Activated CD4-positive, CD25-positive, alpha-beta regulatory T cell treated with anti-CD3 and anti-CD28 coated beads, Interleukin-2, amount 50 U/mL, for 24 hours (primary cell): ENCODE data around the gene HOOK2.

ENCODE experiments used
- ATAC-seq, 2 donors: fragments of 150-1000 bp; cut with Tn5 transposase; one replicate each; pipeline ENCODE4 v1.10.0; 2021; ENCODE audit warnings: mild to moderate bottlenecking in 1 of 2, moderate library complexity in 1 of 2

Gene HOOK2

GRCh38 chr19:12782424-12783290 lies 7.3 kb upstream of the HOOK2 start:
- peak; percentile 53 to 65 for ATAC-seq

GRCh38 chr19:12782174-12782423 lies 6.7 kb upstream of the HOOK2 start:
- ATAC-seq = peak in 1 of 2 donors; percentile 6

GRCh38 chr19:12779162-12779993 lies 4.0 kb upstream of the HOOK2 start:
- no peak for ATAC-seq

DNA sequence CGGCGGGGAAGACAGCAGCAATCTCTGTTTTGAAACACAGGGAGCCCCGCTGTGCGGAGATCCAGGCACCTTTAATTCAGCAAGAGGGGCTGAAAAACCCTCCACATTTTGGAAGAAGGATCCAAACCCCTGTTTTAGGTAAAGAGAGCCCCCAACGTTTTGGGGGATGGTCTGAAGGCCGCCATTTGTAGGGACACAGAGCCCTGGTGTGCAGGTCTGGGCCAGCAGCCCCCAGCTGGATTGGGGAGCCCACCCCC lies 3.5 kb upstream of the HOOK2 start:
- ATAC-seq = no peak

DNA sequence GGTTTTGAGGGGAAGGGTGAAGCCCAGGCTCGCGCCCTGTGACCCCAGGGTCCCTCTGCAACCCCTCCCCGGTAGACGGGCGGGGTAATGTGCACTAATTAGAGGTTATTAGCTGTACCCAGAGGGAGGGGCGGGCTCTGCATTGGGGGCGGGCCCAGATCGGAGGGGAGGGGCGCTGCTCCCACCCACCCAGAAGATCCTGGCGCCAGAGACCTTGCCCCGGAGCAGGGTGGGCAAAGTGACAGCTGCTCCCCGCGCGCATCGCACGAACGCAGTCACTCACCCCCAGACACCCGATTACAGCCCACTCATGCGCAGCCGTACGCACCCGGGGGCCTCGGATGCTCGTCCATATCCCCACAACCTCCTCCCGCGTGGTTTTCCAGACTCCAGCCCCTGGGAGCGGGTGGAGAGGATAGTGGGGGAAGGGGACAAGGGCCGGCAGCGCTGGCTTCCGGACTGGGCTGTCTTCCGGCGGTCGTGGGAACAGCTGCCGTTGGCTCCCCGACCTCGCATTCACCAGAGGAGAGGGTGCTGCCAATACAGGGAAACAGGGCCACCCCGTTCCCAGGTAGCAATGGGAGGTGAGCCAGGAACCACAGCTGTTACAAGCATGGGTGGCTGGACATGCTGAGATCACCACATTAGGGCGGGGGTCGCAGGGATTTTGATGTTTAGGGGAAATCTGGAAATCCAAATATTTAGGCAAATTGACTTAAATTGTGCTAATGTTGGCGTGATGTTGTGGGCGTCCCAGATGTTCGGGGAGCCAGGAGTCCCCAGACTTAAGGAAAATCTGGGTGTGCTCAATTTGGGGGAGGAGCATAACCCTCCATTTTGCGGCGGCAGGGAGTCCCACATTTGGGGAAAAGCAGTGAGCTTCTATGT lies 2.9 kb upstream of the HOOK2 start:
- no peak for ATAC-seq

DNA sequence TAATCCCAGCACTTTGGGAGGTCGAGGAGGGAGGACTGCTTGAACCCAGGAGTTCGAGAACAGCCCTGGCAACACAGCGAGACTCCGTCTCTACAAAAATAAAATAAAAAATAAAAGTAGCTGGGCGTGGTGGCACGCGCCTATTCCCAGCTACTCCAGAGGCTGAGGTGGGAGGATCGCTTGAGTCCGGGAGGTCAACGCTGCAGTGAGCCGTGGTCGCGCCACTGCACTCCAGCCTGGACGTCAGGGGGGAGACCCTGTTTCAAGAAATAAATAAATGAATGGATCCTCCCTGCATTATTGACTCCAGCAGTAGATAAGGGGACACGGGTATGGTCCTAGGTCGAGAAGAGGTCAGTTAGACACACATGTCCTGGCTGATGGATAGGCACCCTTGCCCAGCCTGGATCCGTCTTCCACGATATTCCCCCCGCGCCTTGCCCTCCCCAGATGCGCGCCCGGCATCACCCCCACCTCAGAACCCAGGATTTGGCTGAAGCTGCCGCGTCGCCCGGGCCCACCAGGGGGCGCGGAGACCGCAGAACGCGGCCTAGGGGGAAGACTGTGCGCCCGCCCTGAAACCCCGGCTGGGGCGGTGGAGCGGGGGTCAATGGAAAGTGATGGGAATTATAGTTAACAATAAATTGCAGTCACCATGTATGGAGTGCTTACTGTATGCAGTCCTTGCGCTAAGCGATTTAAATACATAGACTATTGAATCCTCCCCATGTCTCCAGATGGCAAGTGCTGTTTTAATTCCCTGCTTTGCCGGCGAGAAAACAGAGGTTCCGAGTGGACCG lies 2.1 kb upstream of the HOOK2 start:
- ATAC-seq = peak; percentile 34

DNA sequence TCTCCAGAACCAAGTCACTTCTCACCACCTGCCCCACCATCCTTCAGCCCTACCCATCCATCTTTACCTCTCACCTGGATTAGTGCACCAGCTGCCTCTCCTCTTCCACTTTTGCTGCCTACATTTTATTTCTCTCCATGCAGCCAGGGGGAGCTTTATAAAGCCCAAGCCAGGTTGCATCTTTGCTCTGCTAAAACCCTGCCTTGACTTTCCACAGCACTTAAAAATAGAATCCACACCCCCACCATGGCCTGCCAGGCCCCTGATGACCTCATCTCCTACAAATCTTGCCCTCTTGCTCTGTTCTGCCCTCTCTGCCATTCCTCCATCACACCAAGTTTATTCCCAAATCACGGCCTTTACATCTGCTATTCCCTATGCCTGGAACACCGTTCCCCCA lies 1.8 kb downstream of the HOOK2 start:
- no peak for ATAC-seq

DNA sequence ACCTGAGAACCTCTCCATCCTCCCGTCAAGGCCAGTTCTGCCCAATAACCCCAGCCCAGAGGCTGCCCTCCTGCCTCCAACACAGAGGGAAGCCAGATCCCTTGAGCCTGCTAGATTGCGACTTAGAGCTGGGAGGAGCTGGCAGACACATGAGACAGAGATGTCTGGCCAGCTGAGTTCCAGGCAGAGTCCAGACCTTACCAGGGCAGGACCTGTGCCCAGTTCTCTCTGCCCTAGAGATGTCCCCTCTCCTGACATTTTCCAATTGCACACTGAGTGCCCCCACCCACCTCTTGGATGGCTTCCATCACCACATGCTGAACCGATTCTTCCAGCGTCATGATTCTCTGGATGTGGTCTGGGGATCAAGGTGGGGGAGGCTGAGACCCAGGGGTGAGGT lies 3.0 kb downstream of the HOOK2 start:
- ATAC-seq = no peak

DNA sequence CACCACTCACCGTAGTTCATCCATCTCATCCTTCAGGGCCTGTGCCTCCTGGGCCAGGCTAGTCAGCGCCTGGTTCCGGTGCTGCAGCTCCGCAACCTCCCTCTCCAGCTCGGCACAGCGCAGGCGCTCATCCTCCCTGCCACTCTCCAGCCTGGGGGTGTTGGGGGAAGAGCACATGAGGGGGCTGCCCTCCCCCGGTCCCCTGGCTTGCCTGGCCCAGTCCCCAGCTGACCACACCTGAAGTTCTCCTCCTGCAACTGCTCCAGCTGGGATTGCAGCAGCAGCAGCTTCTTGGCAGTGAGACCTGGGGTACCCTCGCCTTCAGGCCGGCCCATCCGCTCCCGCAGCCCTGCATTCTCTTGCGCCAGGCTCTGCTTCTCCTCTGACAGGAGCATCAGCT lies 4.4 kb downstream of the HOOK2 start:
- no peak for ATAC-seq

DNA sequence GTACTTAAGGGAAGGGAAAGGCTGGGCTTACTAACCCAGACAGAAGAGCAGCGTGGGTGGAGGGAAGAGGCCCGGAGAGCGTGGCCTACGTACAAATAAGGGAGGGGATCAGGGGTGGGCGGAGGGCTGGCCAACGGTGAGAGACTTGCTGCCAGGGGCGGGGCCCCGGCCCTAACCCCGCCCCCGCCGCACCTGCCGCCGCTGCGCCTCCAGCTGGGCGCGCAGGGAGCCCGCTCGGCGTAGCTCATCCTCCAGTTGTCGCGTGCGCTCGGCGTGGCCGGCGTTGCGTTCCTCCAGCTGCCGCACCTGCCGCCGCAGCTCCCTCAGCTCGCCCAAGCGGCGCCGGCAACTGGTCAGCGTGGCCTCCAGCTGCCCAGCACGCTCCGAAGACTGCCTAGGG lies 5.7 kb downstream of the HOOK2 start:
- ATAC-seq = peak; percentile 85 to 90

DNA sequence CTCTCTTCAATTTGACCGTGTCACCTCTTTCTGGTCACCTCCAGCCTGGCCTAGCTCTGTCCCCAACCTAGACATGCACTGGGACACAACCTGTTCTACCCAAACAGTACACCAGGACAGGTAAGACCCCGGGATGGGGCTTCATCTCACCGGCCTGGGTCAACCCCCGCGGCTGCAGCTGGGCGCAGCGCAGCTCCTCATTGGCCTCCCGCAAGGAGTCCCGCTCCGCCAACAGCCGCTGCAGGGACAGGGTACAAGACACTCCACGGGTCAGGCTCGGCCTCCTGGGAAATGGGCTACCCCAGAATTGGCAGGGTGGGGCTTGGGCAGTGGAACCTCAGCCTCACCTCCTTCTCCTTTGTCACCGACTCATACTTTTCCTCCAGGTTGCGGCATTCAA lies 7.7 kb downstream of the HOOK2 start:
- no peak for ATAC-seq

DNA sequence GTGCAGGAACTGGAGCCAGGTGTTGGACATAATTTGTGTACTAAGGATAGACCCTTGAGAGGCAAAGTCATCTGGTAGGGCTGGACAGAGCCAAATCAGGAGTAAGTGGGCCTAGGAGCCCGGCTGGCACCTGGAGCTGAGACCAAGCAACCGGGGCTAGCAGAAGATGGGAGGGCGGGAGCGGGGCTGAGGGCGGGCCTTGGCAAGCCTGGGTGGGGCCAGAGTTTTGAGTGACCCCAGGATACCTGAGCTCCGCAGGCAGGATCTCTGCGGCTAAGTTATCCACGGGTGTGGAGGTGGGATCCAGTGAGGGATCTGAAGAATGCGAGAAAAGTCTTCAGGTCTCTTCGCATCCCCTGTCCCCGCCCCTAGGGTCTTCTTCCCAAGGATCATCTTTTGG lies 8.2 kb downstream of the HOOK2 start:
- no peak for ATAC-seq

GRCh38 chr19:12766051-12766521 lies 9.3 kb downstream of the HOOK2 start:
- peak in 1 of 2 donors; percentile 55 for ATAC-seq

DNA sequence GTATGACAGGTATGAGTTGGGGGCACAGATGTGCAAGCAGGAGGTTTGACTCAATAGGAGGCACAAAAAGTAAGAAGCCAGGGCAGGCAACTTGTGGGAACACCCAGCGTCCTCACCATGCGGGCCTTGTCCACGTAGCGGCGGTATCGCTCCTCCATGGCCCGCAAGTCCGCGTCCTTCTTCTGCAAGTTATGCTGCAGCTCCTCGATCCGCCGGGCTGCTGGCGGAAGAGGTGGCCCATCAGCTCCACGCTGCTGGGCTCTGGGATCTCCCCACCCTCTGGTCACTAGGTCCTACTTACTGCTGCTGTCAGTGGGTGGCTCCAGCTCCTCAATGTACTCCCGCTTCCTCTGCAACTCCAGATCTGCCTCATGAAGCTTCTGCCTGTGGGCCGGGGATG lies 10.7 kb downstream of the HOOK2 start:
- no peak for ATAC-seq

DNA sequence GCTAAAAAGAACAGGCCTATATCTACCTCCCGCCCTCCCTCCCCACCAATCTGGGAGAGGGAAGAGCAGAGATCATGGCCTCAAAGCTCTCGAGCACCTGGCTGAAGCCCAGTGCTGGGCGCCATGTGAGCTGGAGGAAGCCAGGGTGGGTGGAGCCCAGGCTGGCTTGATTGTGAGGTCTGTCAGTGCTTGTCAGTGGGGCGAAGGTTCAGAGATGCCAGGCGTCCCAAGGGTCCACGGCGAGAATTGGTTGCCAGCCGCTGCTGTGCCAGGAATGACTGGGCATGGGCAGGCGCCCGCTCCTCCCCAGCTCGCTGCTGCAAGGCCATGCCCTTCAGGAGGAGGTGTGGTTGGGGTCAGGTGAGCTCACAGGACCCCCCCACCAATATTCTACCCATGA lies 12.3 kb downstream of the HOOK2 start:
- ATAC-seq = no peak

- ATAC-seq = no peak
Measured at GRCh38 chr19:12759686-12760085, 15.7 kb downstream of the HOOK2 start.

GRCh38 chr19:12757544-12758274 lies 17.6 kb downstream of the HOOK2 start:
- peak; percentile 75 to 78 for ATAC-seq

GRCh38 chr19:12756150-12756883 lies 19.0 kb downstream of the HOOK2 start:
- ATAC-seq = no peak

DNA sequence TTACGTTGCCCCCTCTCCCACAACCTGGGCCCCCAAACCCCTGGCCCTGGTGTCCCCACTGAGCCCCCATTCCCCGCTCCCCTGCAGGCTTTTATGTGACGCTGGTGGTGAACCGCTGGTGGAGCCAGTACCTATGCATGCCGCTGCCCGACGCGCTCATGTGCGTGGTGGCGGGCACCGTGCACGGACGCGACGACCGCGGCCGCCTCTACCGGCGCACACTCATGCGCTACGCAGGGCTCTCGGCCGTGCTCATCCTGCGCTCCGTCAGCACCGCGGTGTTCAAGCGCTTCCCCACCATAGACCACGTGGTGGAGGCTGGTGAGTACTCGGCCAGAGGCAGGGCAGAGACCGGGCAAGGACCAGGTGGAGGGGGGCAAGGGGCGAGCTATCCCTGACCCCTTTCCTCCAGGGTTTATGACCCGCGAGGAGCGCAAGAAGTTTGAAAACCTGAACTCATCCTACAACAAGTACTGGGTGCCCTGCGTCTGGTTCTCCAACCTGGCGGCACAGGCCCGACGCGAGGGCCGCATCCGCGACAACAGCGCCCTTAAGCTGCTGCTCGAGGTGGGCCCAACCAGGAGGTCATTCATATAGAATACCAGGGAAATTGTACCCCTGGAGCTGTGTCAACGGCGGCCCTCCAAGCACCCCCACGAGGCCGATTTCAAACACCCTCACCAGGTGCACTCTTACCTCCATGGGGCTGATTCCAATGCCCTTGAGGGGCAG lies 20.7 kb downstream of the HOOK2 start:
- ATAC-seq = no peak

DNA sequence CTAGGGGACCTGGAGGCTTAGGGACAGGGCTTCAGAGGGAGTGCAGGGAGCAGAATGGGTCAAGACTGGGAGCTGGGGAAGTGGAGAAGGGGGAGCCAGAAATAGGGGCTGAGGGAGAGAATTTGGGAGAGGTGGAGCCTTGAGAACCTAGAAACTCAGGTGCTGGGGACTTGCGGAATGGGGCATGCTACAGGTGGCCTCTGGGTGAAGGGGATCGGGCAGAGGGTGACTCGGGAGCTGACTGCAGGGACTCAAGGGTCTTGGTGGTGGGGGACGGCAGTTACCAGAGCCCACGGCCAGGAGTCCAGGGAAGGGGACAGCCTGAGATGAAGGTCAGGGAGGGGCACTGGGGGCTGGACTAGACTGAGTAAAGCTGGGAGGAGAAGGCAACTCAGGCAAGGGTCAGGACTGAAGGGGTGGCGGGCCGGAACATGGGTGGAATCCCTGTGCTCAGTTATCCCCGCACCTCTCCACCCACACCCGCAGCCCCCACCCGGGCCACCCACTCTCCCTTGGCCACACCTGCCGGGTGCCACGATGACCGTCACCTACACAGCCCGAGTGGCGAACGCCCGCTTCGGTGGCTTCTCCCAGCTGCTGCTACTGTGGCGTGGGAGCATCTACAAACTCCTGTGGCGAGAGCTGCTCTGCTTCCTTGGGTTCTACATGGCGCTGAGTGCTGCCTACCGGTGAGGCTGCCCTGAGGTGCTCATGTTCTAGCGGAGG lies 23.1 kb downstream of the HOOK2 start:
- ATAC-seq = no peak
